Neural progenitor cell (in vitro differentiated cells): ENCODE data around the gene TLL1. TPM values are rescaled to one million over a fixed set of nuclear protein-coding genes. Genes with fewer than 3 reads are reported as not detected.

ENCODE experiments used
- DNase-seq: peaks from one replicate; pipeline ENCODE4 v3.0.0-alpha.2; 2016; ENCODE audit warnings: low spot score
- H2AFZ ChIP-seq: fragments of 200-600 bp; sonication (generic); replicated peaks from 2 replicates; pipeline ENCODE4 v1.6.1; 2016; ENCODE audit warnings: antibody characterized with exemption
- H3F3A ChIP-seq: fragments of 200-600 bp; sonication (generic); 2 replicates; pipeline ENCODE4 v1.6.1; 2016; ENCODE audit warnings: antibody characterized with exemption, low read depth
- H3K27ac ChIP-seq: fragments of 200-600 bp; sonication (generic); 2 replicates; pipeline ENCODE4 v1.5.1; 2016; ENCODE audit warnings: mild to moderate bottlenecking
- H3K27me3 ChIP-seq: fragments of 200-600 bp; sonication (generic); 2 replicates; pipeline ENCODE4 v1.6.1; 2016; ENCODE audit warnings: mild to moderate bottlenecking, moderate library complexity
- H3K36me3 ChIP-seq: fragments of 200-600 bp; sonication (generic); 2 replicates; pipeline ENCODE4 v1.5.1; 2016
- H3K4me1 ChIP-seq: fragments of 200-600 bp; sonication (generic); 2 replicates; pipeline ENCODE4 v1.6.1; 2016; ENCODE audit warnings: mixed run types
- H3K4me2 ChIP-seq: fragments of 200-600 bp; sonication (generic); 2 replicates; pipeline ENCODE4 v1.6.1; 2016
- H3K4me3 ChIP-seq: fragments of 200-600 bp; sonication (generic); 2 replicates; pipeline ENCODE4 v1.5.1; 2016
- H3K79me2 ChIP-seq: fragments of 200-600 bp; sonication (generic); 2 replicates; pipeline ENCODE4 v1.6.1; 2016; ENCODE audit warnings: low read depth
- H3K9ac ChIP-seq: fragments of 200-600 bp; sonication (generic); 2 replicates; pipeline ENCODE4 v1.6.1; 2016
- H3K9me3 ChIP-seq: fragments of 200-600 bp; sonication (generic); 2 replicates; pipeline ENCODE4 v1.5.1; 2016; ENCODE audit warnings: low read depth
- H4K20me1 ChIP-seq: fragments of 200-600 bp; sonication (generic); 2 replicates; pipeline ENCODE4 v1.6.1; 2016; ENCODE audit warnings: low read depth
- H3K27ac Mint-ChIP-seq: 3 replicates; pipeline ENCODE4 v1.8.0; 2021; ENCODE audit warnings: mixed read lengths
- H3K27me3 Mint-ChIP-seq: 2 replicates; pipeline ENCODE4 v1.8.0; 2022; ENCODE audit warnings: low read depth, mild to moderate bottlenecking, inconsistent platforms, moderate library complexity, mixed read lengths; ENCODE audit not compliant: insufficient read depth
- H3K36me3 Mint-ChIP-seq: 3 replicates; pipeline ENCODE4 v1.8.0; 2021; ENCODE audit warnings: mixed read lengths
- H3K4me1 Mint-ChIP-seq: 3 replicates; pipeline ENCODE4 v1.8.0; 2021; ENCODE audit warnings: mixed read lengths
- H3K4me3 Mint-ChIP-seq: 3 replicates; pipeline ENCODE4 v1.8.0; 2021; ENCODE audit warnings: mild to moderate bottlenecking, moderate library complexity, mixed read lengths
- H3K9me3 Mint-ChIP-seq: 3 replicates; pipeline ENCODE4 v1.8.0; 2020; ENCODE audit warnings: mixed read lengths
- CTCF ChIP-seq: fragments of 200-600 bp; sonication (generic); IDR thresholded peaks from 2 replicates; pipeline ENCODE4 v1.5.1; 2017; ENCODE audit warnings: antibody characterized with exemption, mild to moderate bottlenecking
- EZH2 ChIP-seq: fragments of 200-600 bp; sonication (generic); IDR thresholded peaks from 2 replicates; pipeline ENCODE4 v1.6.1; 2017; ENCODE audit warnings: antibody characterized with exemption, mild to moderate bottlenecking, moderate library complexity
- EZH2phosphoT487 ChIP-seq: fragments of 200-600 bp; sonication (generic); IDR thresholded peaks from 2 replicates; pipeline ENCODE4 v1.6.1; 2017; ENCODE audit warnings: antibody characterized with exemption
- total RNA-seq: library from RNA; depleted of rRNA; stranded (reverse); fragments of >200 nt; gene quantifications from 2 replicates; pipeline ENCODE4 v1.2.3, GENCODE V29; 2015; ENCODE audit warnings: low replicate concordance

TLL1 gene
- total RNA-seq, 1 donor from 2014 or later = 0.22 TPM

DNA sequence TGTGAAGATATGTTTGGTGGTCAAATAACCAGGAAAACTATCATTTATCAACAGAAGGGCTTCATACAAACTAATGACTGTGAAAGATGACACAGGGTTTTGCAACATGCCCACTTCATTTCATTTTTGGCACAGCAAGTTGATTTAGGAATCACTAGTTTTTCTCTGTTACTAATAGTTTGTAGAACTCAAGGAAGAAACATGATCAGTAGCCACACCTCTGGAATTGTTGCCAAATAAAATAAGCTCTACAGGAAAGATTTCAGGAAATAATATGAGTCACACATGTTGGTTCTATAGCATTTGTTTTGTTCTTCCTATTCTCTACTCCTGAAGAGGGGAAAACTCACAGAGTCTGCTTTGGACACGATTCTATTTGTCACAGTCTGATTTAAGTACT lies 255.4 kb downstream of the TLL1 start:
- TF ChIP-seq CTCF = no peak
- no peak for TF ChIP-seq EZH2
- TF ChIP-seq EZH2phosphoT487 = no peak
- Histone ChIP-seq H2AFZ (no peak overlapping the region), H3K36me3 (no peaks in the 10 kb centered on the region), H3K9ac (no peak overlapping the region), H3K4me3 (no peak overlapping the region), H3F3A (no peaks in the 10 kb centered on the region), H3K27ac (no peak overlapping the region), H4K20me1 (no peaks in the 10 kb centered on the region), H3K27me3 (no peaks in the 10 kb centered on the region), H3K79me2 (no peaks in the 10 kb centered on the region), H3K4me2 (no peak overlapping the region), H3K9me3 (no peaks in the 10 kb centered on the region), H3K4me1 (no peaks in the 10 kb centered on the region)
- H3K4me1 Mint-ChIP-seq = no peaks in the 10 kb centered on the region
- no peak overlapping the region for H3K4me3 Mint-ChIP-seq
- H3K9me3 Mint-ChIP-seq = no peaks in the 10 kb centered on the region
- no peaks in the 10 kb centered on the region for H3K36me3 Mint-ChIP-seq
- no peak overlapping the region for H3K27ac Mint-ChIP-seq
- no peaks in the 10 kb centered on the region for H3K27me3 Mint-ChIP-seq
- DNase-seq = no peak

DNA sequence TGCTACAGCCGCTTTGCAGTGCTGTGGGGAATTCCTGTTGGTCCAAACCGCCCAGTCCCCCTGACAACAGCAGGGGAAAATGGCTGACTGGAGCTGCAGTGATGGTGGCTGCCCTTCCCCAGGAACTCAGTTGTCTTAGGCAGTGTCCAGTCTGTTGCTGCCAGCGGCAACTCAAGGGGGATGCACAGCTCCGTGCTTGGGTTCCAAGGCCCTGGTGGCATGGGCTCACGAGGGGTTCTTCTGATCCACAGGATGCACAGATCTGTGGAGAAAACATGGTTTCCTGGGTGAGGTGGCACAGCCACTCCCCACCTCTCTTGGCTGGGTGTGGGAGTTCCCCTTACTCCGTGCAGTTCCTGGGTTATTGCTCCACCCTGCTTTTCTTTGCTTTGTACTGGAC lies 261.2 kb downstream of the TLL1 start:
- H3K27me3 ChIP-seq = no peaks in the 10 kb centered on the region
- TF ChIP-seq EZH2phosphoT487 (no peak), EZH2 (no peak), CTCF (no peak)
- H3K36me3 ChIP-seq = no peaks in the 10 kb centered on the region
- H3K4me3 ChIP-seq = no peak overlapping the region
- H2AFZ ChIP-seq = no peak overlapping the region
- H3F3A ChIP-seq = no peaks in the 10 kb centered on the region
- no peak overlapping the region for H3K9ac ChIP-seq
- H3K27ac Mint-ChIP-seq = no peak overlapping the region
- H3K4me1 Mint-ChIP-seq = no peaks in the 10 kb centered on the region
- H3K4me1 ChIP-seq = no peaks in the 10 kb centered on the region
- H3K4me2 ChIP-seq = no peak overlapping the region
- H3K9me3 ChIP-seq = no peaks in the 10 kb centered on the region
- no peaks in the 10 kb centered on the region for H3K79me2 ChIP-seq
- no peak overlapping the region for H3K4me3 Mint-ChIP-seq
- no peaks in the 10 kb centered on the region for H3K9me3 Mint-ChIP-seq
- H4K20me1 ChIP-seq = no peaks in the 10 kb centered on the region
- H3K27me3 Mint-ChIP-seq = no peaks in the 10 kb centered on the region
- H3K36me3 Mint-ChIP-seq = no peaks in the 10 kb centered on the region
- H3K27ac ChIP-seq = no peak overlapping the region
- no peak for DNase-seq

DNA sequence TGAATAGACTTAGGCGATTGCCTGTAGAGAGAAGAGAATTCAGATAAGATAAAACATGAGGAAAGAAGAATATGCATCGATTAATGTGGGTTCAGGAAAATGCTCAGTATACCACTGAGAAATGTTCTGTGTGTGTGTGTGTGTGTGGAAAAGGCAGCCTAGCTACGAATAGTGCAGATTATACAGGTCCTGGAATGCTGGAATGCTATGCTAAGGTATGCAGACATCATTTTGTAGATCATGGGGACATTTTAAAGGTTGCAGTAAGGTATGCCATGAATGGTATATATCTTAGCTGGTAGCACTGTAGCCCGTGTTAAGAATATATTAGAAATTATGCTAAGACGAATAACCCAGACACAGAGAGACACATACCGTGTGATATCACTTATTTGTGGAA lies 267.9 kb downstream of the TLL1 start:
- Mint-ChIP-seq H3K9me3 (no peaks in the 10 kb centered on the region), H3K4me3 (no peak overlapping the region), H3K4me1 (no peaks in the 10 kb centered on the region), H3K27me3 (no peaks in the 10 kb centered on the region), H3K27ac (no peak overlapping the region), H3K36me3 (no peaks in the 10 kb centered on the region)
- no peak for DNase-seq
- H3K27ac ChIP-seq = no peak overlapping the region
- no peaks in the 10 kb centered on the region for H3K36me3 ChIP-seq
- H3K4me1 ChIP-seq = no peaks in the 10 kb centered on the region
- no peaks in the 10 kb centered on the region for H3K27me3 ChIP-seq
- no peak overlapping the region for H3K4me2 ChIP-seq
- TF ChIP-seq CTCF (no peak), EZH2phosphoT487 (no peak), EZH2 (no peak)
- H3K9ac ChIP-seq = no peak overlapping the region
- no peak overlapping the region for H3K4me3 ChIP-seq
- H4K20me1 ChIP-seq = no peaks in the 10 kb centered on the region
- H2AFZ ChIP-seq = no peak overlapping the region
- H3K79me2 ChIP-seq = no peaks in the 10 kb centered on the region
- H3K9me3 ChIP-seq = no peaks in the 10 kb centered on the region
- no peaks in the 10 kb centered on the region for H3F3A ChIP-seq

- no peaks in the 10 kb centered on the region for H3K79me2 ChIP-seq
- Mint-ChIP-seq H3K36me3 (no peaks in the 10 kb centered on the region), H3K4me1 (no peaks in the 10 kb centered on the region), H3K27me3 (no peaks in the 10 kb centered on the region), H3K9me3 (no peaks in the 10 kb centered on the region), H3K4me3 (no peak overlapping the region), H3K27ac (no peak overlapping the region)
- no peaks in the 10 kb centered on the region for H3K9me3 ChIP-seq
- TF ChIP-seq EZH2phosphoT487 = no peak
- TF ChIP-seq CTCF = no peak
- no peak for TF ChIP-seq EZH2
- H3K9ac ChIP-seq = no peak overlapping the region
- no peak overlapping the region for H3K27ac ChIP-seq
- H4K20me1 ChIP-seq = no peaks in the 10 kb centered on the region
- H3K4me1 ChIP-seq = no peaks in the 10 kb centered on the region
- H3K4me3 ChIP-seq = no peak overlapping the region
- no peak overlapping the region for H3K4me2 ChIP-seq
- no peaks in the 10 kb centered on the region for H3F3A ChIP-seq
- H2AFZ ChIP-seq = no peak overlapping the region
- H3K36me3 ChIP-seq = no peaks in the 10 kb centered on the region
- no peak for DNase-seq
- no peaks in the 10 kb centered on the region for H3K27me3 ChIP-seq
Measured at GRCh38 chr4:166143227-166143626, 270.2 kb downstream of the TLL1 start.
